Activated naive CD4-positive, alpha-beta T cell treated with anti-CD3 and anti-CD28 coated beads, Interleukin-2, amount 50 U/mL, for 24 hours (primary cell): ENCODE results near the gene STRN4.
A peak's percentile ranks its signal among the peaks of the same experiment; 100 is the strongest.

Experiments used
- H3K27ac Mint-ChIP-seq: one replicate; pipeline ENCODE4 v1.8.0; 2021; ENCODE audit warnings: mild to moderate bottlenecking, mixed read lengths
- H3K27me3 Mint-ChIP-seq: one replicate; pipeline ENCODE4 v1.8.0; 2021; ENCODE audit warnings: mixed read lengths
- H3K36me3 Mint-ChIP-seq: one replicate; pipeline ENCODE4 v1.8.0; 2021; ENCODE audit warnings: mixed read lengths
- H3K4me1 Mint-ChIP-seq: one replicate; pipeline ENCODE4 v1.8.0; 2021; ENCODE audit warnings: mixed read lengths
- H3K4me3 Mint-ChIP-seq: one replicate; pipeline ENCODE4 v1.8.0; 2021; ENCODE audit warnings: mild to moderate bottlenecking, mixed read lengths
- H3K9me3 Mint-ChIP-seq: one replicate; pipeline ENCODE4 v1.8.0; 2021; ENCODE audit warnings: mixed read lengths

The STRN4 gene, protein sequence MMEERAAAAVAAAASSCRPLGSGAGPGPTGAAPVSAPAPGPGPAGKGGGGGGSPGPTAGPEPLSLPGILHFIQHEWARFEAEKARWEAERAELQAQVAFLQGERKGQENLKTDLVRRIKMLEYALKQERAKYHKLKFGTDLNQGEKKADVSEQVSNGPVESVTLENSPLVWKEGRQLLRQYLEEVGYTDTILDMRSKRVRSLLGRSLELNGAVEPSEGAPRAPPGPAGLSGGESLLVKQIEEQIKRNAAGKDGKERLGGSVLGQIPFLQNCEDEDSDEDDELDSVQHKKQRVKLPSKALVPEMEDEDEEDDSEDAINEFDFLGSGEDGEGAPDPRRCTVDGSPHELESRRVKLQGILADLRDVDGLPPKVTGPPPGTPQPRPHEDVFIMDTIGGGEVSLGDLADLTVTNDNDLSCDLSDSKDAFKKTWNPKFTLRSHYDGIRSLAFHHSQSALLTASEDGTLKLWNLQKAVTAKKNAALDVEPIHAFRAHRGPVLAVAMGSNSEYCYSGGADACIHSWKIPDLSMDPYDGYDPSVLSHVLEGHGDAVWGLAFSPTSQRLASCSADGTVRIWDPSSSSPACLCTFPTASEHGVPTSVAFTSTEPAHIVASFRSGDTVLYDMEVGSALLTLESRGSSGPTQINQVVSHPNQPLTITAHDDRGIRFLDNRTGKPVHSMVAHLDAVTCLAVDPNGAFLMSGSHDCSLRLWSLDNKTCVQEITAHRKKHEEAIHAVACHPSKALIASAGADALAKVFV

DNA sequence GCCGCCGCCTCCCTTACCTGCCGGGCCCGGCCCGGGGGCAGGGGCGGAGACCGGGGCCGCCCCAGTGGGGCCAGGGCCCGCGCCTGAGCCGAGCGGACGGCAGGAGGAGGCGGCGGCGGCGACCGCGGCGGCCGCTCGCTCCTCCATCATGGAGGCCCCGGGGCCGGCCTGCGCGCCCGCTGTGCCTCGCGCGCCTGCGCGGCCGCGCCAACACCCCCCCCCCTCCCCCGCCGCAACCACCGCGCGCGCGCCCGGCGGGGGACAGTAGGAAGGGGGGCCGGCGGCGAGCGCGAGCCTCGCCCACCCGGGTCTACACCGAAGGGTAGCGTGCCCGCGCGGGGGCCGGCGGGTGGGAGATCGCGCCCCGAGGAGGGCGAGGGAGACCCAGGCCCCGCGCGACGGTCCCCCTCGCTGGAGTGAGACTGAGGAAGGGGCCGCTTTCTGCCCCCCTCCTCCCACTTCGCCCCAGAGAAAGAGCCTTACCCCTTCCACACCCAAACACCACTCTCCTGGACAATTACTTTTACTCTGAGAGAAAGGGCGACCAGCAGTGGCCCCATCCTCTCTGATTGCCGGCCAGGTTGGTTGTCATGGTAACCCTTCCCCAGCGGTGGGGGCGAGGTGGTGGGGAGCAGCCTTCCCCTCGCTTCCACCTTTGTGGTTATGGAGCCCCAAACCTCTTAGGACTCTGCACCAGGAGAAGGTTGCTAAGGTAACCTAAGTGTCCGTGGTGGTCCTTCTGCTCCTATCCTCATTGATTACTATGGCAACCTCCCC lies at the start of gene STRN4:
Gene STRN4 (minus strand): TSS at position 170 of the 777 bp plus-strand sequence. CDS start 20 bp downstream, at position 150.
- Mint-ChIP-seq H3K27me3 (no peaks in the 10 kb centered on the region), H3K4me1 (peaks cover 56% of the 10 kb centered on the region), H3K4me3 (peak within 1 kb of the TSS; percentile 93), H3K36me3 (peaks cover 2% of the 10 kb centered on the region), H3K9me3 (no peaks in the 10 kb centered on the region), H3K27ac (peak within 1 kb of the TSS; percentile 92)

DNA sequence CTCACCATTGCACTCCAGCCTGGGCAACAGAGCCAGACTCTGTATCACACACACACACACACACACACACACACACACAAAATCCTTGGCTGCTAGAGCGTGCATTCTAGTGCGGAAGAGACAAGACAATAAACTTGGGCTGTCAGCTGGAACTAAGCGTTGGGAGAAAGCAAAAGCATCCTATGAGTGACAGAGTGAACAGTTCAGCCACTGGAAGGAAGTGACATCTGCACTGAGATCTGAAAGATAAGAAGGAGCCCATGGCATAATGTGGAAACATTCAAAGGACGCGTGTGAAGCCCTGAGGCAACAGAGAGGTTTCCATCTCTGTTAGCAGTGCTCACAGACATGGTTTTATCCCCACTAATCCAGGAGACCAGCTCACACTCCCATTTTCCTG lies 45.7 kb upstream of the STRN4 start:
- peaks cover 21% of the 10 kb centered on the region for H3K4me1 Mint-ChIP-seq
- peak overlapping the region; percentile 2 for H3K27ac Mint-ChIP-seq
- H3K4me3 Mint-ChIP-seq = no peak overlapping the region
- H3K27me3 Mint-ChIP-seq = no peaks in the 10 kb centered on the region
- no peaks in the 10 kb centered on the region for H3K36me3 Mint-ChIP-seq
- H3K9me3 Mint-ChIP-seq = no peaks in the 10 kb centered on the region

DNA sequence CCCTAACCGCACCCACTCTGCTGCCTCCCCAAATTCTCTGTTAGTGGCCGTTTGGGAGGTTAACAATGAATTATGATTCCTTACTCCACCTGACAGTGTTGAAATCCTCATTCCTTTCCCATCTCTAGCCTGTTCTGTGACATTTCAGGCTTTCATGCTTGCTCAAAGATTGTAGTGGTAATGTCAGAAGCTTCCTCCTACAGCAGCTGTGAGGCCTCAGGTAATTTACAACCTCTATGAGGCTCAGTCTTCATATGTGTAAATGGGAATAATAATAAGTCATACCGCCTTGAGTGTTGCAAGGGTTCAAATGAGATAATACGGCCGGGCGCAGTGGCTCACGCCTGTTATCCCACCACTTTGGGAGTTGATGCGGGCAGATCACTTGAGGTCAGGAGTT lies 43.1 kb upstream of the STRN4 start:
- H3K4me1 Mint-ChIP-seq = peaks cover 35% of the 10 kb centered on the region
- H3K36me3 Mint-ChIP-seq = peaks cover 15% of the 10 kb centered on the region
- no peak overlapping the region for H3K4me3 Mint-ChIP-seq
- no peaks in the 10 kb centered on the region for H3K27me3 Mint-ChIP-seq
- H3K27ac Mint-ChIP-seq = no peak overlapping the region
- H3K9me3 Mint-ChIP-seq = no peaks in the 10 kb centered on the region

DNA sequence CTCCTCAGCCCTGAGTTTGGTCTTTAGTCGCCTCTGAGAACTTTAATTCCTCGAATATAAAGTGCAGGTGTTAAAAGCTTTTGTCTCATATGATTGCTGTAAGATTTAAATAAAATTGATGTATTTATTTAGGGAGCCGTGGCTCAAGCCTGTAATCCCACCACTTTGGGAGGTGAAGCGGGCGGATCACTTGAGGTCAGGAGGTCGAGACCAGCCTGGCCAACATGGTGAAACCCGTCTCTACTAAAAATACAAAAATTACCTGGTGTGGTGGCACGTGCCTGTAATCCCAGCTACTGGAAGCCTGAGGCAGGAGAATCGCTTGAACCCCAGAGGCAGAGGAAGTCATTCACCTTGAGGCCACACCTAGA lies 42.7 kb upstream of the STRN4 start:
- Mint-ChIP-seq H3K36me3 (peaks cover 19% of the 10 kb centered on the region), H3K4me3 (peak overlapping the region; percentile 98), H3K4me1 (peaks cover 39% of the 10 kb centered on the region), H3K27ac (no peak overlapping the region), H3K9me3 (no peaks in the 10 kb centered on the region), H3K27me3 (no peaks in the 10 kb centered on the region)

DNA sequence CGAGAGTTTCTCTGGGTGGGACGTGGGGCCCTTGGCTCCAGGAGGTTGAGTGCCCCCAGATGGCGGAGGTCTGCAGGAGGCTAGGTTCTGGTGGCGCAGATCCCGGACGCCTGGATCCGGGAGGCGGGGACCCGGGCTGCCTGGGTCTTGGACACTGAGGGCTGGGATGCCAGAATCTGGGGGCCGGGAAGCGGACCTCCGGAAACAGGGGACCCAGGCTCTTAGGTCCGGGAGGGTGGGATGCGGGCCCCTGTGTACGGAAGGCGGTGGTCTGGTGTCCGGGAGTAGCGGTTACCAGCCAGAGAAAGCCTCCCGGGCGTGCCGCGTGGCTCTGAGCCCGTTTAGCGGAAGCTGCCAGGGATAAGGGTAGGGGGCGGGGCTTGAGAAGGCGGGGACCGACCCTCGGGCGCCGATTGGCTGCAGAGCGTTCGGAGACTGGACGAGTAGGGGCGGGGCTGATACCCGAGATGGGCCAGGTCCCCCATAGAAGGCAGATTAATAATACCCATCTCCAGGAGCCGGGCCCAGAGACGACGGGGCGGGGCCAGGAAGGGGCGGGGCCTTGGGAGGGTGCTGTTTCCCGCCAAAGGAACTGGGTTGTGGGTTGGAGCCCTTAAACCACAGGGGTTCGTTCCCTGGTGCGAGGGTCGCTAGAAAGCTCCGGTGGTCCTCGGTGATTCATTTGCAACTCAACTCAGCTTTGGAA lies 42.2 kb upstream of the STRN4 start, which contains the start of gene SLC1A5:
Gene SLC1A5 (minus strand): TSS at position 333 of the 706 bp plus-strand sequence. CDS start 629 bp downstream, outside the sequence.
- Mint-ChIP-seq H3K36me3 (peaks cover 24% of the 10 kb centered on the region), H3K4me1 (peaks cover 44% of the 10 kb centered on the region), H3K9me3 (no peaks in the 10 kb centered on the region), H3K4me3 (peak within 1 kb of the TSS; percentile 98), H3K27ac (peak within 1 kb of the TSS; percentile 98), H3K27me3 (no peaks in the 10 kb centered on the region)

DNA sequence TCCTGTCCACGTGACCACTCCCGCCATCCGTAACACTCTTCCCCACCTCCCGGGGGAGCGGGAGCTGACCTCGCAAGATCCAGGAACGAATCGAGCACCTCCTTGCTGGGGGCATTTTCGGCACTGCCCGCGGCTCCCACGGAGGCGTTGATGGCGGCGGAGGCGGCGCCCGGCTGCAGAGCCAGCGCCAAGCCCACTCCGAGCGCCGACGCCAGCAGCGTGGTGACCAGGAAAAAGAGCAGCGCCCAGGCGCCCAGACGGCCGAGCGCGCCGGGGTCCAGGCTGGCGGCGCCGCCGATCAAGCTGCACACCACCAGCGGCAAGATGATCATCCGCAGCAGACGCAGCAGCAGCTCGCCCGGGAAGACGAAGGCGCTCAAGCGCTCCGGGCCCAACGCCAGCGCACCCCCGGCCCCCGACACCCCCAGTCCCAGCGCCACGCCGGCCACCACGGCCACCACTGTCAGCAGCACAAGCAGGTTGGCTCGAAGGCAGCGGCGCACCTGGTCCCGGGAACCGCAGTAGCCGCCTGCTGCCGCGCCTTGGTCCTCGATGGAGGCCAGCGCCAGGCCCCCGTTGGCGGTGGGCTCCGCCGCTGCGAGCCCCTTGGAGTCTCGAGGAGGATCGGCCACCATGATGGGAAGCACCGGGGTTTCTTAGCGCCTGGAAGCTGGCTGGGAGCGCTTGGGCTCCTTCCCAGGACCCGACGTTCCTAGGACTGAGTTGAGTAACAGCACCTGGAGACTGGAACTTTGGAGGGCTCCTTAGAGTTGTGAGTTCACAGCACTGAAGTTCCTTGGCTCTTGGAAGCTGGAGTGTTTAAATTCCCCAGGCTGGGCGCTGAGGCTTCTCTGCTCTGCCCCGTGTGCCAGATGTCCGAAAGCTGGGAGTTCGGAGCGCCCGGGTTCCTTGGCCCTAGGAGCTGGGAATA lies 41.3 kb upstream of the STRN4 start:
- Mint-ChIP-seq H3K27ac (peak overlapping the region; percentile 98), H3K27me3 (no peaks in the 10 kb centered on the region), H3K4me1 (peaks cover 50% of the 10 kb centered on the region), H3K9me3 (no peaks in the 10 kb centered on the region), H3K4me3 (peak overlapping the region; percentile 98), H3K36me3 (peaks cover 29% of the 10 kb centered on the region)

DNA sequence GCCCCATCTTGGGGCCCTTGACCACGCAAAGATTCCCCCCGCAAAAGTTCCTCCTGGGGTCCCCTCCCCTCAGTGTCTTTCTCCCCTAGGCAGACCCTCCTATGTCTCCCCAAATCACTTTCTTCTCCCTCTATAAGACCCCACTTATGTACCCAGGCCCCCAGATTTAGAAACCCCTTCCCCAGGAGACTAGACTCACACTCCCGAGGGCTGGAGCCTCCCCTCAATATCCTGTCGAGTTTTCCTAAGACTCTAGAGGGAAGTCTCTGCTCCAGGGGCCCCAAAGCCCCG lies 40.7 kb upstream of the STRN4 start:
- Mint-ChIP-seq H3K4me1 (peaks cover 47% of the 10 kb centered on the region), H3K27ac (peak overlapping the region; percentile 98), H3K4me3 (peak overlapping the region; percentile 98), H3K9me3 (no peaks in the 10 kb centered on the region), H3K36me3 (peaks cover 30% of the 10 kb centered on the region), H3K27me3 (no peaks in the 10 kb centered on the region)

DNA sequence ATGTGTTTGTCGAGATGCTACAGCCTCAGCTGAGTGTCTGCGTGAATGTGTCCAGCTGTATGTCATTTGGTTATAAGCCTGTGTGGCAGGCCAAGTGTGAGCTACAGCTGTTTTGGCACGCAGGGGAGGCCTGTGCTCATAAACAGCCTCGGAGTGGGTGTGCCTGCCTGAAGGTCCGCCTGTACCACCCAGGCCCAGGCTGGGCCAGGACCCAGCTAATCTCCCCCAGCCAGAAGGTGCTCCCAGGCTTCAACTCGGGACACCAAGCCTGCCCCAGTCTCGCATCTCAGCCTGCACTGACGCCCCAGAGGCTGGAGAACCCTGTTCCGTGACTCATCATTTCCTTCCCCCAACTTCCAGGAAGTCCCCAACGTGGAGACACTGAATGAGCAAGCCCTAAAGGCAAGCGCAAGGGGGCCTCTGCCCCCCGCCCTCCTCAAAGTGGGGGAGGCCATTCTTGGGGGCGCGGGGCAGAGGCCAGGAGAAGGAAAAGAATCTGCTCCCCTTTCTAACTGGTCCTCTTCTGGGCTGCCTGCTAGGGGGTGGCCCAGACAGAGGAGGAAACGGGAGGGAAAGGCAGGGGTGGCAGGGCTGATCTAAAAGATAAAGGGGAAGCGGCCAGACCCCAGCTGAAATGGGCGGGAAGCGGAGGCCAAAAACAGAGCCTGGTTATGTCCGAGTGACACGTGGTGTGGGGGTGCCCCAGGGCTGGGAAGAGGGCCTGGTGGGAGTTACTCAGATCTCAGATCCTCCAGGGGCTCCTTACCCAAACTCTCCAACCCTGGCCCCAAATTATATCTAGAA lies 40.2 kb upstream of the STRN4 start:
- Mint-ChIP-seq H3K27me3 (no peaks in the 10 kb centered on the region), H3K4me3 (peak overlapping the region; percentile 98), H3K4me1 (peaks cover 42% of the 10 kb centered on the region), H3K27ac (peak overlapping the region; percentile 98), H3K36me3 (peaks cover 32% of the 10 kb centered on the region), H3K9me3 (no peaks in the 10 kb centered on the region)

DNA sequence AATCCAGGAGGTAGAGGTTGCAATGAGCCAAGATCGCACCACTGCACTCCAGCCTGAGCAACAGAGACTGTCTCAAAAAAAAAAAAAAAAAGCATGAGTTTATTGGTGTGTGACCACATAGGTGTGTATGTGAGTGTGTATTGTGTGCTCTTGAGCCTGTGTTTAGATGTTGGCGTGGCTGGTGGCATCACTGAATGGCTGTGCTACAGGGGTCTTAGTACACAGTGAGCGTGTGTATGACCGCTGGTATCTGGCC lies 39.7 kb upstream of the STRN4 start:
- Mint-ChIP-seq H3K4me3 (peak overlapping the region; percentile 98), H3K36me3 (peaks cover 32% of the 10 kb centered on the region), H3K27ac (peak overlapping the region; percentile 98), H3K9me3 (no peaks in the 10 kb centered on the region), H3K27me3 (no peaks in the 10 kb centered on the region), H3K4me1 (peaks cover 41% of the 10 kb centered on the region)

DNA sequence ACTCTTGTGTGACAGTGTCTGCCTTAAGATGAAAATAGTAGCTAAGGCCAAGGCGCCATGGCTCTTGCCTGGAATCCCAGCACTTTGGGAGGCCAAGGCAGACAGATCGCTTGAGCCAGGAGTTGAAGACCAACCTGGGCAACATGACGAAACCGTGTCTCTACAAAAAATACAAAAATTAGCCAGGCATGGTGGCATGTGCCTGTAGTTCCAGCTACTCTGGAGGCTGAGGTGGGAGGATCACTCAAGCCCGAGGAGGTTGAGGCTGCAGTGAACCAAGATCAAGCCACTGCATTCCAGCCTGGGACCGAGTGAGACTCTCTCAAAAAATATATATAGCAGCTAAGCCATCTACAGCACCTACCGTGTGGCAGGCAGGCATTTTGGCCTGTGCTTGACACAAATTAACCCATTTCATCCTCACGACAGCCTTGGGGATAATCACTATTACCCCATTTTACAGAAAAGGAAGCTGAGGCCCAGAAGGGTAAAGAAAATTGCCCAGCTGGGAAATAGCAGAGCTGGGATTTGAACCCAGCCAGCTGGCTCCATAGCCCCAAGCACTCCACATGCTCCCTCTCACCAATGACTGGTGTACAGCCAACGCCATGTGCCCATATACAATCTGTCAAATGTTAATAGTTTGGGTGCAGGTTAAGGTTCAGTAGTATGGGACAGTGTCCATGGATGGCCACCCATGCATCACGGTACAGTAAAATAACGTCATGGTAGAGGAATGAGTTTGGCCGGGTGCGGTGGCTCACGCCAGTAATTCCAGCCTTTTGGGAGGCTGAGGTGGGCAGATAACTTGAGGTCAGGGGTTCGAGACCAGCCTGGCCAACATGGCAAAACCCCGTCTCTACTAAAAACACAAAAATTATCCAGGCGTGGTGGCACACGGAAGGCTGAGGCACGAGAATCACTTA lies 39.1 kb upstream of the STRN4 start:
- peaks cover 32% of the 10 kb centered on the region for H3K36me3 Mint-ChIP-seq
- H3K9me3 Mint-ChIP-seq = no peaks in the 10 kb centered on the region
- peaks cover 41% of the 10 kb centered on the region for H3K4me1 Mint-ChIP-seq
- no peaks in the 10 kb centered on the region for H3K27me3 Mint-ChIP-seq
- H3K4me3 Mint-ChIP-seq = peak overlapping the region; percentile 98
- peak overlapping the region; percentile 98 for H3K27ac Mint-ChIP-seq

DNA sequence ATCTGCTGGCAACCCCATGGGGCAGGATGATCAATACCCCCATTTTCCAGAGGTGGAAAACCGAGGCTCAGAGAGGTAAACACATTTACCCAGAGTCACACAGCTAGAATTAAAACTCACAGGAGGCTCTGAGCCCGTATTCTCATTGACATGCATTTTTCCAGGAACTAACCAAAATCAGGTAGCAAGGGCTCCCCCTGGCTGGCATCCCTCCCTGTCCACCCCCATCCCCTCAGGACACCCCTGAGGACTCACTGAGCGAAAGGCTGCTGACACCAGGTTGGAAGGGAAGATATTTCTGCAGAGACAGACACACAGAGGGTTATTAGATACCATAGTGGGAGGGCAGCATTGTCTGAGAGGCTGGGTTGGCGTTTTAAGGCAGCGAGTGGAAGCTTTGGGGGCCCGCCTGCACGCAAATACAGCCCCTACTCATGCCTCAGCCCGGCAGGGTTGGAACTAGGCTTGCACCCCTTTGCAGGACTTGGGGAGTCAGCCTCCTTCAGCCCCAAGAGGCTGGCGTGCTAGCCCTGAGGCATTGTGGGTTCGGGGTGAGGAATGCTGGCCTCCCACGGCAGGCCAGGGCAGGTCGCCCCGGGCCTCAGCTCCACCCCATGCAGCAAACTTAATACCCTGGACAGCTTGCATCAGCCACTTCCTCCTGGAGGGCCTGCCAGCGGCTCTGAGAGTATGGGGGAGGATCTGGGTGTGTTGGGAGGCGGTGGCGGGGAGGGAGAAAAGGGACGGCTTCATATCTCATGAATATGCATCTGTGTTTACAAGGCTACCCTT lies 38.2 kb upstream of the STRN4 start:
- Mint-ChIP-seq H3K4me1 (peaks cover 41% of the 10 kb centered on the region), H3K27ac (peak overlapping the region; percentile 95), H3K36me3 (peaks cover 32% of the 10 kb centered on the region), H3K9me3 (no peaks in the 10 kb centered on the region), H3K4me3 (peak overlapping the region; percentile 98), H3K27me3 (no peaks in the 10 kb centered on the region)

DNA sequence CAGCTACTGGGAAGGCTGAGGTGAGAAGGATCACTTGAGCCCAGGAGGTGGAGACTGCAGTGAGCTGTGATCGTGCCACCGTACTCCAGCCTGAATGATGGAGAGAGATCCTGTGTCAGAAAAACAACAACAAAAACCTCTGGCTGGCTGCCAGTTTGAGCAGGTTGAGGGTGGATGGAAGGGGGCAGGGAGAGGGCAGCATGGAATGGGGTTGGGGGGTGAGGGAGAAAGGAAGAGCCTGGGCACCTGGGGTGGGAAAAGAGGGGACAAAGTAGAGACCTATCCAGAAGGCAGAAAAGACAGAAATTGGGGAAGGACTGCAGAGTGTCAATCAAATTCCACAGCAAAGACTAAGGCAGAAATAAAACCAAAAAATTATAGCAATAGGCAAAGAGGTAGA lies 37.4 kb upstream of the STRN4 start:
- Mint-ChIP-seq H3K36me3 (peaks cover 32% of the 10 kb centered on the region), H3K27me3 (no peaks in the 10 kb centered on the region), H3K4me1 (peaks cover 33% of the 10 kb centered on the region), H3K9me3 (no peaks in the 10 kb centered on the region), H3K27ac (peak overlapping the region; percentile 95), H3K4me3 (peak overlapping the region; percentile 98)
